Panc1 (cell line): ENCODE results near the gene GRIK5. TPM values are rescaled to one million over a fixed set of nuclear protein-coding genes. Genes with fewer than 3 reads are reported as not detected.

Experiments
- ATAC-seq: fragments of 200-7000 bp; cut with Tn5 transposase; 2 replicates; pipeline ENCODE4 v1.9.1; 2020; ENCODE audit warnings: mild to moderate bottlenecking, moderate library complexity
- BruUV-seq: library from RNA; stranded (reverse); fragments of 400-500 nt; replicated peaks from 2 replicates; lab custom pipeline; 2021; lab: Mats Ljungman, UMichigan
- CTCF ChIA-PET: fragments of 300-600 bp; sonication (Branson Sonifier 250); formaldehyde crosslinking; loops from one replicate; lab custom pipeline; 2022; ENCODE audit warnings: antibody characterized with exemption; lab: Charles Lee
- POLR2A ChIA-PET: fragments of 300-600 bp; sonication (Branson Sonifier 250); formaldehyde crosslinking; loops from one replicate; lab custom pipeline; 2022; ENCODE audit warnings: antibody characterized with exemption; lab: Charles Lee
- DNase-seq: peaks from one replicate; pipeline ENCODE4 v3.0.0-alpha.2; 2010; ENCODE audit warnings: low read depth, low spot score
- H3K27ac ChIP-seq: 2 replicates; pipeline ENCODE4 v1.5.1; 2011; ENCODE audit warnings: mild to moderate bottlenecking, low read length, inconsistent platforms
- H3K27me3 ChIP-seq: fragments of 200-500 bp; sonication (Bioruptor generic); 2 replicates; pipeline ENCODE4 v1.6.0; 2014; ENCODE audit warnings: low read length, inconsistent platforms; ENCODE audit not compliant: control insufficient read depth, insufficient read depth
- H3K36me3 ChIP-seq: fragments of 200-500 bp; sonication (Bioruptor generic); 2 replicates; pipeline ENCODE4 v1.5.1; 2014; ENCODE audit warnings: inconsistent platforms, mild to moderate bottlenecking, low read length, moderate library complexity; ENCODE audit not compliant: control insufficient read depth, insufficient read depth
- H3K4me1 ChIP-seq: 2 replicates; pipeline ENCODE4 v1.5.1; 2011; ENCODE audit warnings: inconsistent platforms, mild to moderate bottlenecking, low read length, moderate library complexity; ENCODE audit not compliant: control insufficient read depth, insufficient read depth
- H3K4me3 ChIP-seq, 2 experiments: 2 replicates each; pipeline ENCODE4 v1.5.1; 2011 to 2012; ENCODE audit warnings: low read depth in 2 of 2, low read length in 2 of 2, mild to moderate bottlenecking in 2 of 2, inconsistent platforms in 1 of 2, moderate library complexity in 1 of 2
- H3K9me3 ChIP-seq: fragments of 200-500 bp; sonication (Bioruptor generic); 2 replicates; pipeline ENCODE4 v1.5.1; 2014; ENCODE audit warnings: low read depth, mild to moderate bottlenecking, inconsistent platforms, low read length, moderate library complexity; ENCODE audit not compliant: control insufficient read depth, insufficient read depth
- POLR2AphosphoS5 ChIP-seq: IDR thresholded peaks from 2 replicates; pipeline ENCODE4 v1.6.1; 2012; ENCODE audit warnings: mild to moderate bottlenecking, low read depth, low read length, moderate library complexity
- SIN3A ChIP-seq: IDR thresholded peaks from 2 replicates; pipeline ENCODE4 v1.6.1; 2012; ENCODE audit warnings: low read depth, mild to moderate bottlenecking, low read length, moderate library complexity, borderline replicate concordance; ENCODE audit not compliant: insufficient read depth
- TCF7L2 ChIP-seq: IDR thresholded peaks from 2 replicates; pipeline ENCODE4 v1.6.1; 2011; ENCODE audit warnings: mild to moderate bottlenecking, low read depth, low read length, inconsistent platforms
- in situ Hi-C: cut with HindIII; loops from 2 replicates; pipeline ENCODE4 v1.10.0; 2016; ENCODE audit warnings: low sequenced_read_pairs, low pct_unique_long_range_greater_than_20kb
- intact Hi-C: fragments of 100-400 bp; cut with micrococcal nuclease; formaldehyde crosslinking; loops from one replicate; pipeline ENCODE4 v1.10.0; 2022; ENCODE audit not compliant: unreplicated experiment
- total RNA-seq: library from RNA; stranded (reverse); gene quantifications from one replicate; pipeline ENCODE4 v1.2.1, GENCODE V29; 2021; ENCODE audit not compliant: unreplicated experiment
- TF ChIP-seq, protein P1 (sequence below), 2 experiments: IDR thresholded peaks; 2 replicates each; pipeline ENCODE4 v1.6.1; 2011 to 2012; ENCODE audit warnings: low read depth in 2 of 2, control low read depth in 1 of 2, low read length in 1 of 2, mild to moderate bottlenecking in 1 of 2, moderate library complexity in 1 of 2; ENCODE audit not compliant: insufficient read depth in 1 of 2
- TF ChIP-seq, protein P2 (sequence below): fragments of 450-650 bp; IDR thresholded peaks from 2 replicates; pipeline ENCODE4 v1.5.1; 2017; ENCODE audit warnings: mild to moderate bottlenecking

The GRIK5 gene
- total RNA-seq, 1 experiment from 2014 or later: 0.62 TPM

DNA sequence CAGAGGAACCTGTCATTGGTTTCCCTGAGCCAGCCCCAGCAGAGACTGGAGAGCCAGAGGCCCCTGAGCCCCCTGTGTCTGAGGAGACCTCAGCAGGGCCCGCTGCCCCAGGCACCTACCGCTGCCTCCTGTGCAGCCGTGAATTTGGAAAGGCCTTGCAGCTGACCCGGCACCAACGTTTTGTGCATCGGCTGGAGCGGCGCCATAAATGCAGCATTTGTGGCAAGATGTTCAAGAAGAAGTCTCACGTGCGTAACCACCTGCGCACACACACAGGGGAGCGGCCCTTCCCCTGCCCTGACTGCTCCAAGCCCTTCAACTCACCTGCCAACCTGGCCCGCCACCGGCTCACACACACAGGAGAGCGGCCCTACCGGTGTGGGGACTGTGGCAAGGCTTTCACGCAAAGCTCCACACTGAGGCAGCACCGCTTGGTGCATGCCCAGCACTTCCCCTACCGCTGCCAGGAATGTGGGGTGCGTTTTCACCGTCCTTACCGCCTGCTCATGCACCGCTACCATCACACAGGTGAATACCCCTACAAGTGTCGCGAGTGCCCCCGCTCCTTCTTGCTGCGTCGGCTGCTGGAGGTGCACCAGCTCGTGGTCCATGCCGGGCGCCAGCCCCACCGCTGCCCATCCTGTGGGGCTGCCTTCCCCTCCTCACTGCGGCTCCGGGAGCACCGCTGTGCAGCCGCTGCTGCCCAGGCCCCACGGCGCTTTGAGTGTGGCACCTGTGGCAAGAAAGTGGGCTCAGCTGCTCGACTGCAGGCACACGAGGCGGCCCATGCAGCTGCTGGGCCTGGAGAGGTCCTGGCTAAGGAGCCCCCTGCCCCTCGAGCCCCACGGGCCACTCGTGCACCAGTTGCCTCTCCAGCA is 10.1 kb upstream of the GRIK5 start:
- ATAC-seq (no peak), DNase-seq (no peak)
- H3K4me1 ChIP-seq: no peaks in the 10 kb centered on the region; the same call in 1 of the 2 replicates
- BruUV-seq: no TSS peak
- no peak overlapping the region for H3K27ac ChIP-seq
- CTCF ChIA-PET: no interaction called here
- in situ Hi-C loops: no loop called here
- no peak overlapping the region for H3K4me3 ChIP-seq
- H3K27me3 ChIP-seq: no peaks in the 10 kb centered on the region
- no peaks in the 10 kb centered on the region for H3K9me3 ChIP-seq
- intact Hi-C loops: no loop called here
- peaks cover 2% of the 10 kb centered on the region; the same call in 1 of the 2 replicates for H3K36me3 ChIP-seq
- POLR2A ChIA-PET: no interaction called here
- TF ChIP-seq SIN3A: no peak
- no peak for TF ChIP-seq POLR2AphosphoS5
- no peak for TF ChIP-seq TCF7L2
- TF ChIP-seq, protein P1, sequence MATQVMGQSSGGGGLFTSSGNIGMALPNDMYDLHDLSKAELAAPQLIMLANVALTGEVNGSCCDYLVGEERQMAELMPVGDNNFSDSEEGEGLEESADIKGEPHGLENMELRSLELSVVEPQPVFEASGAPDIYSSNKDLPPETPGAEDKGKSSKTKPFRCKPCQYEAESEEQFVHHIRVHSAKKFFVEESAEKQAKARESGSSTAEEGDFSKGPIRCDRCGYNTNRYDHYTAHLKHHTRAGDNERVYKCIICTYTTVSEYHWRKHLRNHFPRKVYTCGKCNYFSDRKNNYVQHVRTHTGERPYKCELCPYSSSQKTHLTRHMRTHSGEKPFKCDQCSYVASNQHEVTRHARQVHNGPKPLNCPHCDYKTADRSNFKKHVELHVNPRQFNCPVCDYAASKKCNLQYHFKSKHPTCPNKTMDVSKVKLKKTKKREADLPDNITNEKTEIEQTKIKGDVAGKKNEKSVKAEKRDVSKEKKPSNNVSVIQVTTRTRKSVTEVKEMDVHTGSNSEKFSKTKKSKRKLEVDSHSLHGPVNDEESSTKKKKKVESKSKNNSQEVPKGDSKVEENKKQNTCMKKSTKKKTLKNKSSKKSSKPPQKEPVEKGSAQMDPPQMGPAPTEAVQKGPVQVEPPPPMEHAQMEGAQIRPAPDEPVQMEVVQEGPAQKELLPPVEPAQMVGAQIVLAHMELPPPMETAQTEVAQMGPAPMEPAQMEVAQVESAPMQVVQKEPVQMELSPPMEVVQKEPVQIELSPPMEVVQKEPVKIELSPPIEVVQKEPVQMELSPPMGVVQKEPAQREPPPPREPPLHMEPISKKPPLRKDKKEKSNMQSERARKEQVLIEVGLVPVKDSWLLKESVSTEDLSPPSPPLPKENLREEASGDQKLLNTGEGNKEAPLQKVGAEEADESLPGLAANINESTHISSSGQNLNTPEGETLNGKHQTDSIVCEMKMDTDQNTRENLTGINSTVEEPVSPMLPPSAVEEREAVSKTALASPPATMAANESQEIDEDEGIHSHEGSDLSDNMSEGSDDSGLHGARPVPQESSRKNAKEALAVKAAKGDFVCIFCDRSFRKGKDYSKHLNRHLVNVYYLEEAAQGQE (IDR thresholded peaks at IDR 0.05; ENCODE audit: insufficient read depth in 1 of 2, low read depth in 2 of 2, low read length in 1 of 2): no peak
- TF ChIP-seq, protein P2, sequence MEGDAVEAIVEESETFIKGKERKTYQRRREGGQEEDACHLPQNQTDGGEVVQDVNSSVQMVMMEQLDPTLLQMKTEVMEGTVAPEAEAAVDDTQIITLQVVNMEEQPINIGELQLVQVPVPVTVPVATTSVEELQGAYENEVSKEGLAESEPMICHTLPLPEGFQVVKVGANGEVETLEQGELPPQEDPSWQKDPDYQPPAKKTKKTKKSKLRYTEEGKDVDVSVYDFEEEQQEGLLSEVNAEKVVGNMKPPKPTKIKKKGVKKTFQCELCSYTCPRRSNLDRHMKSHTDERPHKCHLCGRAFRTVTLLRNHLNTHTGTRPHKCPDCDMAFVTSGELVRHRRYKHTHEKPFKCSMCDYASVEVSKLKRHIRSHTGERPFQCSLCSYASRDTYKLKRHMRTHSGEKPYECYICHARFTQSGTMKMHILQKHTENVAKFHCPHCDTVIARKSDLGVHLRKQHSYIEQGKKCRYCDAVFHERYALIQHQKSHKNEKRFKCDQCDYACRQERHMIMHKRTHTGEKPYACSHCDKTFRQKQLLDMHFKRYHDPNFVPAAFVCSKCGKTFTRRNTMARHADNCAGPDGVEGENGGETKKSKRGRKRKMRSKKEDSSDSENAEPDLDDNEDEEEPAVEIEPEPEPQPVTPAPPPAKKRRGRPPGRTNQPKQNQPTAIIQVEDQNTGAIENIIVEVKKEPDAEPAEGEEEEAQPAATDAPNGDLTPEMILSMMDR: no peak

DNA sequence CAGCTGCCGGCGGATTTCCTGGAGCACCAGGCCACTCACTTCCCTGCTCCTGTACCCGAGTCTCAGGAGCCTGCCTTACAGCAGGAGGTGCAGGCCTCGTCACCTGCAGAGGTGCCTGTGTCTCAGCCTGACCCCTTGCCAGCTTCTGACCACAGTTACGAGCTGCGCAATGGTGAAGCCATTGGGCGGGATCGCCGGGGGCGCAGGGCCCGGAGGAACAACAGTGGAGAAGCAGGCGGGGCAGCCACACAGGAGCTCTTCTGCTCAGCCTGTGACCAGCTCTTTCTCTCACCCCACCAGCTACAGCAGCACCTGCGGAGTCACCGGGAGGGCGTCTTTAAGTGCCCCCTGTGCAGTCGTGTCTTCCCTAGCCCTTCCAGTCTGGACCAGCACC is 9.3 kb upstream of the GRIK5 start:
- BruUV-seq: no TSS peak
- H3K9me3 ChIP-seq: no peaks in the 10 kb centered on the region
- no peak overlapping the region for H3K4me3 ChIP-seq
- no peak for ATAC-seq
- no peaks in the 10 kb centered on the region for H3K27me3 ChIP-seq
- no peak for DNase-seq
- CTCF ChIA-PET: no interaction called here
- POLR2A ChIA-PET: no interaction called here
- H3K36me3 ChIP-seq: peaks cover 2% of the 10 kb centered on the region; the same call in 1 of the 2 replicates
- TF ChIP-seq, protein P1 (IDR thresholded peaks at IDR 0.05; ENCODE audit: insufficient read depth in 1 of 2, low read depth in 2 of 2, low read length in 1 of 2): no peak
- no peak for TF ChIP-seq TCF7L2
- no peak for TF ChIP-seq POLR2AphosphoS5
- TF ChIP-seq, protein P2: no peak
- no peak for TF ChIP-seq SIN3A
- intact Hi-C loops: no loop called here
- H3K27ac ChIP-seq: no peak overlapping the region
- H3K4me1 ChIP-seq: no peaks in the 10 kb centered on the region; the same call in 1 of the 2 replicates
- in situ Hi-C loops: no loop called here
